ENCODE measurements around the gene TREML4. TPM values are rescaled to one million over a fixed set of nuclear protein-coding genes. Genes with fewer than 3 reads are reported as not detected.

The TREML4 gene, protein sequence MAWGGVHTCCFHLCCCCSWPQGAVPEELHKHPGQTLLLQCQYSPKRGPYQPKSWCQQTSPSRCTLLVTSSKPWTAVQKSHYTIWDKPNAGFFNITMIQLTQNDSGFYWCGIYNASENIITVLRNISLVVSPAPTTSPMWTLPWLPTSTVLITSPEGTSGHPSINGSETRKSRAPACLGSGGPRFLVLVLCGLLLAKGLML
- polyA plus RNA-seq (2011; rRNA removed) (not detected in 2 replicates), polyA minus RNA-seq (2011; rRNA and poly(A)+ RNA removed) (not detected in 2 replicates)

DNA sequence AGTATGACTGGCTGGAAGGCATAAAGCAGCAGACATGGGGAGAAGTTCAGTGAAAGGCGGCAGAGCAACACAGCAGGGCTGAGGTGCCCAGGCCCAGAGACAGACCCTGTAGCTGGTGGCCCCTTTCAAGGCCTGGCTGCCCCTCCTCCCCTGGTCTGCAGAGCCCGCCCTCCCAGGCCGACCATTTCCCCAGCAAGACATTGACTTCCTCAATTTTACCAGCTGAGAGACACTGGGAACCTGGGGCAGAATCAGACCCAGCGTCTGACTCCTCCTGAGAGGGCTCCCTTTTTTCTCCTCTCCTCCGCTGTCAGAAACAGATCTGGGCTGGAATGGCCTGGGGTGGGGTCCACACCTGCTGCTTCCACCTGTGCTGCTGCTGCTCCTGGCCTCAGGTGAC, at the start of gene TREML4:
TSS of gene TREML4 (plus strand) at position 254 of the 400 bp plus-strand sequence. CDS start at position 333, 79 bp downstream.
- TF ChIP-seq, protein P1, sequence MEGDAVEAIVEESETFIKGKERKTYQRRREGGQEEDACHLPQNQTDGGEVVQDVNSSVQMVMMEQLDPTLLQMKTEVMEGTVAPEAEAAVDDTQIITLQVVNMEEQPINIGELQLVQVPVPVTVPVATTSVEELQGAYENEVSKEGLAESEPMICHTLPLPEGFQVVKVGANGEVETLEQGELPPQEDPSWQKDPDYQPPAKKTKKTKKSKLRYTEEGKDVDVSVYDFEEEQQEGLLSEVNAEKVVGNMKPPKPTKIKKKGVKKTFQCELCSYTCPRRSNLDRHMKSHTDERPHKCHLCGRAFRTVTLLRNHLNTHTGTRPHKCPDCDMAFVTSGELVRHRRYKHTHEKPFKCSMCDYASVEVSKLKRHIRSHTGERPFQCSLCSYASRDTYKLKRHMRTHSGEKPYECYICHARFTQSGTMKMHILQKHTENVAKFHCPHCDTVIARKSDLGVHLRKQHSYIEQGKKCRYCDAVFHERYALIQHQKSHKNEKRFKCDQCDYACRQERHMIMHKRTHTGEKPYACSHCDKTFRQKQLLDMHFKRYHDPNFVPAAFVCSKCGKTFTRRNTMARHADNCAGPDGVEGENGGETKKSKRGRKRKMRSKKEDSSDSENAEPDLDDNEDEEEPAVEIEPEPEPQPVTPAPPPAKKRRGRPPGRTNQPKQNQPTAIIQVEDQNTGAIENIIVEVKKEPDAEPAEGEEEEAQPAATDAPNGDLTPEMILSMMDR (IDR thresholded peaks at IDR 0.05; ENCODE audit: low read depth, low read length): no peak
- Histone ChIP-seq H3K4me3 (ENCODE audit: low read depth, low read length) (no peak within 1 kb of the TSS), H3K9me3 (ENCODE audit: control insufficient read depth, insufficient read depth, low read length) (no peaks in the 10 kb centered on the region), H3K27me3 (ENCODE audit: control insufficient read depth, insufficient read depth, low read length) (peaks cover 6% of the 10 kb centered on the region), H3K27ac (ENCODE audit: low read depth, low read length) (no peak within 1 kb of the TSS)
- ChIA-PET POLR2A (no interaction called here), CTCF (no interaction called here)
- no peak for DNase-seq (ENCODE audit: low read depth, low spot score)

DNA sequence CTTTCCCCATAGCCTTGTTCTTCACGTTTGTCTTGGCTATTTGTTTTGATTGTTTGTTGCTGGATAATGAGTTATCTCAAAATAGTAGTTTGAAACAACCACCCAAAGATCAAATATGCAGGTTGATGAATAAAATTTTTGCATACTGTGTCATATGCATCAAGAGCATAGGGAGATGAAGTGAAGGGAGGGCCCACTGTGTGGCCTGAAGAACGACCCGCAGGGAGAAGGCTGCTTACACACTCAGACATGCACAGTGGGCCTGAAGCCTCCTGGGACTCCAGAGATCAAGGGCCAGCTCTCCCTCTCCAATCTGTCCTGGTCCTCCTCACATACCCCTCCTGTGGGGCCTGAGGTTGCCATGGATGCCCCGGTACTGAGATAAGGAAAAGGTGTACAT, 49.0 kb upstream of the TREML4 start:
- TF ChIP-seq, protein P1 (IDR thresholded peaks at IDR 0.05; ENCODE audit: low read depth, low read length): no peak
- Histone ChIP-seq H3K4me3 (ENCODE audit: low read depth, low read length) (no peak overlapping the region), H3K9me3 (ENCODE audit: control insufficient read depth, insufficient read depth, low read length) (no peaks in the 10 kb centered on the region), H3K27me3 (ENCODE audit: control insufficient read depth, insufficient read depth, low read length) (peaks cover 5% of the 10 kb centered on the region), H3K27ac (ENCODE audit: low read depth, low read length) (no peak overlapping the region)
- DNase-seq (ENCODE audit: low read depth, low spot score): no peak
- CTCF ChIA-PET: interaction anchor here (5.4 kb wide), 1 partner anchor 87 kb away, joined by 83 read pairs; no protein-coding TSS in a partner anchor
- POLR2A ChIA-PET: no interaction called here

GRCh38 chr6:41181566-41181965, 46.6 kb upstream of the TREML4 start:
- Histone ChIP-seq H3K9me3 (ENCODE audit: control insufficient read depth, insufficient read depth, low read length) (no peaks in the 10 kb centered on the region), H3K27ac (ENCODE audit: low read depth, low read length) (no peak overlapping the region), H3K27me3 (ENCODE audit: control insufficient read depth, insufficient read depth, low read length) (peaks cover 4% of the 10 kb centered on the region), H3K4me3 (ENCODE audit: low read depth, low read length) (no peak overlapping the region)
- POLR2A ChIA-PET: interaction anchor here (1.1 kb wide), 1 partner anchor 109 kb away, joined by 4 read pairs; the partner anchor contains the start of genes NFYA and OARD1
- TF ChIP-seq, protein P1 (IDR thresholded peaks at IDR 0.05; ENCODE audit: low read depth, low read length): no peak
- CTCF ChIA-PET: interaction anchor here (0.9 to 5.4 kb wide), 16 partner anchors 8 to 153 kb away, joined by 3 to 83 read pairs (median 6); no protein-coding TSS in a partner anchor
- DNase-seq (ENCODE audit: low read depth, low spot score): no peak

DNA sequence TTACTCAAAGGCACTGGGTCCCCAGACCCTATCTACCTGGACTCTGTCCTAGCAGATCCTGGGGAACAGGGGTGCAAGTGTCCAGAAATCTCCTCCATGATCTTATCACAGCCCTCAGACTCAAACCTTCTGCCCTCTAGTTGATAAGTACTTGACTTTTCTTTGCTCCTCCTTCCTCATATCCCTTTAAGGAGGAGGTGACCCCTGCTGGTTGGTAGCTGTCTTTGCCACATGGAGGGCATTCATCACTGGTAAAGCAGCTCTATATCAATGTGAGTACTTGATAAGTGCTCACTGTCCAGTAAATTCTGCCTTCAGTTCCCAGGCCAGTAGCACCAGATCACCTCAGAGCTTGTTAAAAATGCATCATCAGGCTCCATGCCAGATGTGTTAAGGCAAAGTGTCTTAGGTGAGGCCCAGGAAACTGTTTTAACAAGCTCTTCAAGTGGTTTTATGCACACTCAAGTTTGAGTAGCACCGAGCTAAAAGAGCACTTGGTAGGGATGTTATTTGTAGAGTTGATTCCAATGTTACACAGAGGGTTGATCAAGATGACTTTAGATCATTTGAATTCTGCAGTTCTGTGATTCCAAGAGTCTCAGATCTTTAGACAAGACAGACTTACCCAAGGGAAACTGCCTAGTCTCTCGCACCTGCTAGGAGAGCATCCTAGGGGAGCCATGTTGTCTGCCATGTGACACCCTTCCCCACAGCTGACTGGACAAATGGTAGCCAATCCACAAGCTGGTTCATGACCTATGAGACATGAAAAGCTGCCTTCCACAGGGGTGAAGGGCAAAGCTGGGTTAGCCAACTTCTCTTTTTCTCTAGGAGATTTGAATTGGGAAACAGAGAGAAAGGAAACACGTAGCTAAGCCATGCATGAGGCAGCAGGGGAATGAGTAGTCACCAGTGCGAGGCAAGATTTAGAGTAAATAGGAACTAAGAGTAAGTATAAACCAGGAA, 45.8 kb upstream of the TREML4 start:
- ChIA-PET POLR2A (no interaction called here), CTCF (interaction anchor here (0.7 to 5.4 kb wide), 23 partner anchors 9 to 266 kb away, joined by 3 to 83 read pairs (median 5); partner anchors contain the start of genes NFYA, OARD1 and TREML2)
- TF ChIP-seq, protein P1 (IDR thresholded peaks at IDR 0.05; ENCODE audit: low read depth, low read length): peak; percentile 71
- H3K27ac ChIP-seq (ENCODE audit: low read depth, low read length): no peak overlapping the region
- peak; percentile 4 for DNase-seq (ENCODE audit: low read depth, low spot score)
- no peaks in the 10 kb centered on the region for H3K9me3 ChIP-seq (ENCODE audit: control insufficient read depth, insufficient read depth, low read length)
- H3K27me3 ChIP-seq (ENCODE audit: control insufficient read depth, insufficient read depth, low read length): peaks cover 4% of the 10 kb centered on the region
- no peak overlapping the region for H3K4me3 ChIP-seq (ENCODE audit: low read depth, low read length)
